ENCODE measurements around the gene FAM240B.

FAM240B gene
- total RNA-seq = 0 to 0.05 (median 0) reads per million in 18 experiments

DNA sequence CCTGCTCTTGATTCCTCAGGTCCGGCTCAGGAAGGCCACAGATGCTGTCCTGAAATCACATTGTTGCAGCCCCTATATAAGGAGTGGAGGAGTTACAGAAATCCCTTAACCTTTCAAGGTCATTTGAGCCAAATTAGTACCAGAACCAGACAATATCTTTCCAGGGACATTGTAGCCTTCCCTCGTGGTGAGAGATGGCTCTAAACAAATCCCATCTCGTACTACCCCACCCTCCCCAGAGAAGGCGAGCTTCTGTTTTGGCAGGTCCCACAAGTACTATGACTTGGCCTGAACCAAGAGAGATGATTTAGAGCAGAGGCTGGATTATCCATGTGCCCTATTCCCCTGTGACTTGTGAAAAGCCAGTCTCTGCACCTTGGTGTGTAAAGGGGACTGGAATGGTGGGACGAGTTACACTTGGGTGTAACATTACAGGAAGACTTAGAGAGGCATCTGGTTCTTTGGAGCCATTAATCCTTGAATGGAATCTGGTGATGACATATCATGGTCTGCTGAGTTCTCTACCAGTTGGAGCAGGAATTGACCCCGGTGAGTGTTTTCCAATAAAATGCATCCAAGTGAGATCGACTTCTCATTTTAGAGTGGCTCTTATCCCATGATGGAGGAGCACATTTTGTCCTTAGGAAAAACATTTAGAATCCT lies at the start of gene FAM240B:
Gene FAM240B, minus strand, starts transcription at position 51 of the 663 bp plus-strand sequence. CDS start 16,134 bp downstream, outside the sequence.
- DNase-seq = no peak

DNA sequence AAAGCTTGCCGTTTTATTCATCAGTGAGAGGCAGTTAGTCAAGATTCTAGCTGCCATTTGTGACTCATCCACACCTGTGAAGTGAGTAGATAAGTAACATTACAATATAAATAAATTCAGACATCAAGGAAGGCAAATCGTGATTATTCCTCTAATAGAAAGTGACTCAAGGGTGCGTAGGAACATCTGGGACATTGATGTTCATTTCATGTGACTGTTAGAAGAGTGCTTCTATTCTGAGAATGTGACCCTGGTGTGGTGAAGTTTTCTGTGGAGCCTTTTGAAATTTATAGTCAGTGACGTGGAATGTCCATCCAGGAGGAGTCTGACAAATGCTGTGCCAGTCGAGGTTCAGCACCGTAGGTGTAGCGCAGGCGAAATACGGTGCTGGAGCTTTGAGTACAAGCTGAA lies 48.4 kb upstream of the FAM240B start:
- no peak for DNase-seq

DNA sequence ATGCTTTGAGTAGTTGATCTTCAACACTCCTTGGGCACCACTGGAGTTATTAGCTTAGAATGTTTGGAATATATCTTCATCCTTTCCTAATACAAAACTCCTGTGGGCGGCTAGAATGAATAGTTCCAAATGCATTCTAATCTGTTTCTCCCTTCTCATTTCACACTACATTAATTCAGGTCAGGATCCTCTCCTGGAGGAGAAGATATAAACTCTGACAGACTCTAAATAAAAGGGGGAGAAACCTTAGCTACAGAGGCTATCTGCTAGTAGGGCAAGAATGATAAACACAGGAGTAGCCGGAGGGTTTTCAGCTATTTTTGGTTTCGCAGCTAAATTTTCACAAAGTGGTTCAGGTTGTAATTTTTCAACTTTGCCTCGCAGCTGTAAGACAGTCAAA lies 45.2 kb upstream of the FAM240B start:
- DNase-seq = no peak

DNA sequence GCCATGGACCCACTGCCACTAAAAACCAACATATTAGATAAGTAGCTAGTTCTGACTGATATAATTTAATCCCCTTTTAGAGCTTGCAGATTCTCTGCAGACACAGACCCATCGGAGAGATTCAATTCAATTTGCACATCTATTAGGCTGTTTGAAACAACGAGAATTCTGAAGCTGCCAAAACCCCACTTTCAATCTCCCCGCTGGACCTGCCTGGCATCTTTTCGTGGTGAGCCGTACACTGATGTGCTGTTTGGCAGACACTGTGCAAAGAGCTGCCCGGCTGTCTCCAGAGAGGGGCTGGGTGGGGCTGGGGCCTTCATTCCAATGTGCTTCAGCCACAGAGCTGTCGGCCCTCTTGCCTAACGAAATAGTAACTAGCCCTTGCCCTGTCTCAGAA lies 42.1 kb upstream of the FAM240B start:
- DNase-seq = no peak

DNA sequence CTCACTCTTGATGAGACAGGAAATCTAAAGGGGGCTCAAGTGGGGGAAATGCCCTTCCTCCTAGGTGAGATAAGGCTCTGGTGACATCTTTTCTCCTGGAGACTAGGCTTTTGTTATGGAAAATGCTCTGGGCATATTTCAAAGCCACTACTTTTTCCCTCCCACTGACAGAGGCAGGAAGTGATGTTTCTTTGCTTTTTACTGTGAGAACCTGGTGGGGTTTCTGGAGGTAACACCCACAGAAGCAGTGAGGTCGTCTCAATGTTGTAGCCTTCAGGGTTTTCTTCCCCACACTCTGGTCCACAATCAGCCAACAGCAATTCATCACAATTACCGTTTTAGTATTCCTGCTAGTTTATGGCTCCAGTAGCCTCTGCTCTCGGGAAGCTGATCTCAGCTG lies 41.4 kb upstream of the FAM240B start:
- DNase-seq = no peak

DNA sequence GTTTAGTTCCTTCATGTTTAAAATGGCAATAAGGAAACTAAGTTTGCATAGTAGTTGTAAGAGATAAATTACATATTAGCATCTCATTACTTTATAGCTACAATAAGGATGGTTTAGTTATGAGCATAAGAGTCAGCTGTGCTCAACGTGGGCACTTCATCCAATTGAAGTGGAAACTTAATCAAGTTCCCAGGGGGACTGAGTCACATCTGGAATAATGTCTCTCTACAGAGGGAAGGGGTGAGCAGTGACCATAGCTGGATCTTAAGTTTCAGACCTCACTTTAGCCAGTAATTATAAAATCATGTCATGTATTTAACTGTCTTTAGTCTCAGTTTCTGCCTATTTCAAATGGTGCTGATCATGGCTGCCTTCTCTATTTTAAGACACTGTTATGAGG lies 36.8 kb upstream of the FAM240B start:
- DNase-seq = no peak

DNA sequence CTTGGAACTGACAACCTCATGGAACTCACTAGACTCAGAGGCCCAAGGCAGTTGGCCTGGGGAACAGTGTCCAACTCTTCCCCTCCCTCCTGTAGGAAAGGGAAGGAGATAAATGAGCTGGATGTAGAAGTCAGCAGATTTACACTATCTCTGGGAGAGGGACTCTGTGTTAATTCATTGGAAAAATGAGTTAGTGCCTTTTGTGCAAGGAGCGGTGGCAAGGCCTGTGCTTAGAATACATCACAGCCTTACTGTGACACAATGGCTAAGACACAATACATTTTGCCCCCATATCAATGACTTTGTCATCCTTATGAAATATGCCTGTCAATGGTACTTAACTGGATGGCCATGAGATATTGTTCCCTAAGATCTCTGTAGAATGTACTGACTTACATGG lies 28.0 kb upstream of the FAM240B start:
- DNase-seq = no peak

DNA sequence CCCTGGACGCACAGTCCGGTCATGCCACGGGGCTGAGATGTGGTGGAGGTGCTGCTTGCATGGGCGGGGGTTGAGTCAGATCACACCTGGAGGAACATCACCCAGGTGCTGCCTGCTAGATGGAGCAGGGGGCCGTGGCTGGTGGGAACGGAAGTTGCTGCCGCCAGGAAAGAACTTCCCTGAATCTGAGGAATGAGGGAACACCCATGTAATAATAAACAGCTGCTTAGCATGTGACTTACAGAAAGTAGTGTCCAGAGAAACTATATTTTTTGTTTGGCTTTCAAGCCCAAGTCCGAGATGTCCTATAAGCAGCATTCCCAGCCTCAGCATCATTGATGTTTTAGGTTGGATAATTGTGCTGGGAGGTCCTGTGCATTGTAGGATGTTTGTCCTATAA lies 27.1 kb upstream of the FAM240B start:
- no peak for DNase-seq

DNA sequence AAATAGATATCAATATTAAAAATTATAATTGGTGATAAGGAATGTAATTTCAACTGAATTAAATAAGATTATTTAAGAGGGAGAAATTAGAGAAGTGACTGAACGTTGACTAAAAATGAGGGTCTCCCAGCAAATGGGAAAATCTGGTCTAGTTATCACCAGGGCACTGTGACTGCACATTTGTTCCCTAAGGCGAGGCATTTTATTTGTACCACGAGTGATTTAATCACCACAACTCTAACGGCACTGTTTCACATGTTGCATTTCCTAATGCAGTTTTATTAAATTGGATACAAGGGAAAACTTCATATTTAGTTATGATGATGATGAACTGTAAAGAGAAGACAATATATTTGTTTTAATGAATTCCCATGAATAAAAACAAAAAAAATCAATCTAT lies 26.4 kb upstream of the FAM240B start:
- DNase-seq = no peak

DNA sequence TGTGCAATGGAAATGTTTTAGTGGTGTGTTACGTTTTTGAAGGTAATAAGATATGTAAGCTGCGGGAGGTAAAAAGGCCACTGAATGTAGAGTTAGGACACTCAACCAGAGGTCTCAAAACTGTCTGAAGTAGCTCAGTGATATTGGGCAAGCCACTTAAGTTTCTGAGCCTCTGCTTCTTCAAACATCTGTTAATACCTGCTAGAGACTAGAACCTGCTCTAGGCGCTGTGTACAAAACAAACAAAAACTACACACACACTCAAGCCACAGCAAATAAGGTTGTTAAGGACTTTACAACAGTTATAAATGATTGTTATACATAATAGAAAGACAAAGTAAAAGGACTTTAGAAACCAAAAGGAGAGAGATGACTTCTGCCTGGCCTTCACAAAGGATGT lies 24.6 kb upstream of the FAM240B start:
- no peak for DNase-seq

DNA sequence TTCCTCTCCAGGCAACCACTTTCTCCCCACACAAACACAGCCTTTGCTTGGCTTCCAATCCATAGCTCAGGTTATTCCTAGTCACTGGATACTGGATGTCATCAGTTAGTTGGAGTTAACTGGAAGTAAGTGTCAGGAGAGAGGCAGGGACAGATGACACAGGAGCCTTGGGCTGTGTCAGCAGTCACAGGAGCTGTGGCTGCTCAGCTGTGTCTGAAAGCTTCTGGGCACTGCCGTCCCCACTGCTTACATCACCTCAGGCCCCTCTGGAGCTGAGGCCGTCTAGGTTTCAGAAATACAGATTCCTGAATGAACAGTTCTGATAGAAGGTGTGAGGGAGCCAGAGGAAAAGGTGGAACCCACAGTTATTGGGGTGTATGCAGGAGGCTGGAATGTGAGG lies 17.3 kb upstream of the FAM240B start:
- no peak for DNase-seq

DNA sequence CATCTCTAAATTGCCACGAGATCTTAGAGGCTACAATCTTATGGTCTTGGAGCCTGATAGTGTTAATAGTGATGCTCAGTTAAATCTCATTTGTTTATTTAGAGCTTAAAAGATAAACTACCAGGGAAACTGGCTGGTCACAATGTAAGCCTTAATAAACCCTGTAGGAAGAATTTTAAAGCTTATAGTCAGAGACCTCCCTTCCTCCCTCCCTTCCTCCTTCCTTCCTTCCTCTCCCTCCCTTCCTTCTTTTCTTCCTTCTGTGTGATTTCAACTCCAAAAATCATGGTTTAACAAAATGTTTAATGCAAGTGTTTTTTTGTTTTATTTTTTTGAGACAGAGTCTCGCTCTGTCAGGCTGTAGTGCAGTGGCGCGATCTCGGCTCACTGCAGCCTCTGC lies 14.9 kb upstream of the FAM240B start:
- DNase-seq = no peak

DNA sequence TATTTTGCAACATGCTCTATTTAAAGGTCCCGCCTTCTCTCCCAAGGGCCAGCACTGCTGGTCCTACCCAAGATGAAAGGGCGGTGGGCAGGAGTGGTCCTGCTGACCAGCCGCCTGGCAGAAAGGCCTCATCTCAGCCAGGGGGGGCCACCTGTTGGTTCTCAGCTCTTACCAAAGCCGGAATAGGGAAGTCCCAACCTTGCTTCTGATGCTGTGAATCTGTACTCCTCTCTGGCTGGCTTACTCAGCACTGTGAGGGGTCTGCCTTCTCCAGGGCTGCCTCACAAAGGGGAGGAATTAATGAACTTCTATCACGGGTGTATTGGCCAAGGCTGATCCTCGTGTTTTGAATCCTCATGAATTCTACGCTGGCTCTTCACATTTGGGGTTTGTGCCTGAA lies 13.6 kb upstream of the FAM240B start:
- DNase-seq = no peak

DNA sequence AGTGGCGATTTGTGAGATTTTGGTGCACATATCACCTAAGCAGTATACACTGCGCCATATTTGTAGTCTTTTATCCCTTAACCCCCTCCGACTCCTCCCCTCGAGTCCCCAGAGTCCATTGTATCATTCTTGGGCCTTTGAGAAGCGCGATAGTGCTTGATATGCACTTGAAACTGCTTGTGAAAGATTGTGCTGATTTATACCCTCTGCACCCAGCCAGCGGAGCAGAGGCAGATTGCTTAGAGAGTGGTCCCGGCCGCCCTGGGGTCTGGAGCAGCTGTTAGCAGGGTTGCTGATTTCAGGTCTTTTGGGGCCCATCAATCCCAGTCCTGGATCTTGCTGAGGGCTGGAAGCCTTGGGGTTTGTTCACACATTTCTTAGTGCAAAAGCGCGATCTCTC lies 13.0 kb upstream of the FAM240B start:
- no peak for DNase-seq

DNA sequence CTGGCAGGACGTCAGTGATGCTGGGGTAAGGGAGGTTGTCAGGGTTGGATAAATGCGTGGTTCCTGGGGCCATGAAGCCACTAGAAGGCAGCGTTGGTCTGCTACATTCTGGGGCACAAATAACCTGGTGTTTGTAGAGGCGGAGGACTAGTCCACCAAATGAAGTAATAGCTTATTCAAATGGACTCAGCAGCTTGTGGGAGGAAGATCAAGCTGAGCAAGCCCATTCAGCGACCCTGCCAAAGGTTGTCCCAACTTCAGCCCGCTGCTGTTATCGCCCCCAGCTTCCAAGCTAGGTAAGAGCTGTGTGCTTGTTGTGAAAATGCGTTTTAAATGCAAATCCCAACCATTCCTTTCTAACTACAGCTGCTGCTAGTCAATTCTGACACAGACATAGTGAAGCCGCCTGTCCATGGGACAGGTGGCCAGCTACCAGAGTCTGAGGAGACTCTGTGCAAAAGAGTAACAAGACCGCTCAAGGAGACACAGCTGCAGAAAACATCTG lies 7.6 kb upstream of the FAM240B start:
- DNase-seq = no peak

DNA sequence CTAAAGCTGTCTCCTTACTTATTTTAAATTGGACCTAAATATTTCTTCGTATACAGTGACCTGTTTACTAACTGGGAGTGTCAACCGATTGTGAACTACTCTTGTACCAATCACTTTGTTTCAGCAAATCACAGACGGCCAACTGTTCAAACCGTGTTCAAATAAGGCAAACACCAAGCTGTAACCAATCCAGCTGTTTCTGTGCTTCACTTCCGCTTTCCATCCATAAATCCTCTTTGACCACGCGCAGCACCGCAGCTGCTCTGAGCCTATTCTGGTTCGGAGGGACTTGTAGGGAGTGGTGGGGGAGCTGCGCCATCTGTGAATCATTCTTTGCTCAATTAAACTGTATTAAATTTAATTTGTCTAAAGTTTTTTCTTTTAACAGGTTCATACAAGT lies 4.8 kb upstream of the FAM240B start:
- DNase-seq = no peak

DNA sequence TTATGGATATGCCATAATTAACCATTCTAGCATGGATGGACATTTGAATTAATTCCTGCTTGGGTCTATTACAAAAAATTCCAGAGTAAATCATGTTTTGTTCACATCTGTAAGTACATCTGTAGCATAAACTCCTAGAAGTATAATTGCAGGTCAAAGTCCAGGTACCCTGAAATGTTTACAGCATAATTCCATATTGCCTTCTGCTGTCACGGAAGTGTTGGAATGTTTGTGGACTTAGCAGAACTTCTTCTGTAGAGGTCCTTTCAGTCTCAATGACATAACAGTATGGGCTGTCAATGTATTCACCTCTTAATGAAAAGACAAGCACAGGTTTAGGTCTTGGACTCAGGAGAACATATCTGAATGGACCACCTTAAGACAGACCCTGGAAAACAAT lies 1.8 kb downstream of the FAM240B start:
- no peak for DNase-seq

DNA sequence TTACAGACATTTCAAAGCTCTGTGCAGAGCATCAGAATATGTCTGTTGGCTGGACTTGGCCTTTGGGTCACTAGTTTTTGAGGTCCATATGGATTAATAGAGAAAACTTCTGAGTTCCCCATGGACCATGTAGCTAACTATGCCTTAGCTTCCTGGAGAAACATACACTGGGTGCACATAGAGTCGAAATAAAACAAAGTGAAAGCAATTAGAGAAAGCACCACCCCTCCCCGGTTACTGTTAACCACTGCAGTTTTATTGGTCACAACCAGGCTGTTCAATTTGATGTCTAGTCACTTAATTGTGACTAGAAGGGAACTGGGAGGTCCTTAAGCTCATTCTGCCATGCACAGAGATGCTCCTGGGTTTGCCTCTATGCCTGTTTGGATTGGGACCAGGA lies 4.2 kb downstream of the FAM240B start:
- no peak for DNase-seq

DNA sequence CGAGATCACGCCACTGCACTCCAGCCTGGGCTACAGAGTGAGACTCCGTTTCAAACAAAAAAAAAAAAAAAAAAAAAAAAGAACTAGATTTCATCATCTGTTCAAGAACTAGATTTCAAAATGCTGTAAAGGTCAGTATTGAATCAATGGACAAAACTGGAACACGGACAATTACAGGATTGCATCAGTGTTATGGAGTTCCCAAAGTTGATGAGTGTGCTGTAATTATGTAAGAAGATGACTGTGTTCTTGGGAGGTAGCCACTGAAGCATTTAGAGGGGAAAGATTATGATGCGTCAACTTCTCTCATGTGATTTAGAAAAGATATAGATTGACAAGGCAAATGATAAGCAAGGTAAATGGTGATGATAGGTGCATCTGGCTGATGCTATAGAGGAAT lies 6.5 kb downstream of the FAM240B start:
- peak; percentile 59 to 62 for DNase-seq

DNA sequence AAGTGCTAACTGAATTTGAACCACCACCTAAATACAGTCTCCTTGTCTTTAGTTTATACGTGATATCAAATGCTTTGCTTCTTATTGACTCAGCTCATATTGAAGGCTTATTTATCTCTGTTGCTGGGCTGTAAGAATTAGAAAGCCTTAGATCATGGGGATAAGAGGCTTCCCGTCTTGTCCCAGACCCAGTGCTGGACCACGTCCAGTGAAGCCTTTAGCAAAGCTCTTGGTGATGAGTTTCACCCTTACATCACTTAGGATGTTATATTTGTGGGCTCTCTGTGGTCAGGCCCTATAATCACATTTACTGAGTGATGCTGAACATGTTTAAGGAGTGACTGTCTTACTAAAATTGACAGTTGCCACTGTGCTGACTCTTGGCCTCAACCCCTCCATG lies 11.2 kb downstream of the FAM240B start:
- DNase-seq = no peak

DNA sequence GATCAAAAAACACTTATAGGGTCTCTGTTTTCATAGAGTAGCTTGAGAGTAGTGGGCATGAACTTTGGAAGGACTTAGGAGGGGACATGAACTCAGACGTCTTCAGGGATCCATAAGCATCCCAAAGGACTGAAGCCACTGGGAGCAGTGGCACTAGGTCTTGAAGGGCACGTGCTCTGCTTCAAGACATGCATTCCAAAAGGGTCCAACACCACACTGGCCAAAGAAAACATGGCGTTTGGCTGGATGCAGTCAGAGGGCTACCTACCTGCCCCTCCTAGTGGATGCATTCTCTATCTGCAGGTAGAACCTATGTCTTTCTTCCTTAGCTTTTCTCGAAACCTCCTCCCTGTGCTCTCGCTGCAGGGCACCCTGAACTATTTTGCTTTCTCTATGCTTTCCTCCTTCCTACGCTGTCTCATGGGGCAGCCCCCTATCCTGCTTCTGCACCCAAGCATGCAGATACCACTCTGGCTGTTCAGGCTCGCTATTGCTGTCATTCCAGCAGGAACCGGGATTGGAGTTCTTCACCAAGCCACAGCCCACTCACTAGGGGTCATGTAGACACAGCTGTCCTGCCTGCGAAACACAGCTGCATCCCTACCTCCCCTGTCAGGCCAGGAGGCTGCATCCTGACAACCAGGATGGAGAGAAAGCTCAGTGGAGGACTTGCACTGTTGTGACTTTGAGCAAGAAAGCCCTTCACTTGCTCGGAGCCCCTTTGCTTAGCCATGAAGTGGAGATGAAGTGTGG lies 11.9 kb downstream of the FAM240B start:
- DNase-seq = no peak

DNA sequence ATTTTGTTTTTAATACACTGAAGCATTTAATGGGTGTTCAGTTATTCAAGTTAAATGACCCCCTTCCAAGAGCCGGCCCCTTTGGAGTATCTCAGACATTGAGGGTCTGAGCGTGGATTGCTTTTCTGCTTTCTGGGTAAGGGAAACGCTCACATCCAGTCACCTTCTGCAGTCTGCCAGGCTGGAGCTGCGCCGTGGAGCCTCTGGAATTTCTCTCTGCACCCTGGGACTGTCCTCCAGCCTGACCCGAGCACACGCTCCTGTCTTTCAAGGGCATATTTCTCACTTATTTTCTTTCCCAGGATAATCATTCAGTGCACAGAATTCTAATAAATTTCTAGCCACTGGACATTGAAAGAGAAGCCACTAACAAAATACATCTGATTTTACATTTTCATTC lies 13.4 kb downstream of the FAM240B start:
- DNase-seq = no peak

DNA sequence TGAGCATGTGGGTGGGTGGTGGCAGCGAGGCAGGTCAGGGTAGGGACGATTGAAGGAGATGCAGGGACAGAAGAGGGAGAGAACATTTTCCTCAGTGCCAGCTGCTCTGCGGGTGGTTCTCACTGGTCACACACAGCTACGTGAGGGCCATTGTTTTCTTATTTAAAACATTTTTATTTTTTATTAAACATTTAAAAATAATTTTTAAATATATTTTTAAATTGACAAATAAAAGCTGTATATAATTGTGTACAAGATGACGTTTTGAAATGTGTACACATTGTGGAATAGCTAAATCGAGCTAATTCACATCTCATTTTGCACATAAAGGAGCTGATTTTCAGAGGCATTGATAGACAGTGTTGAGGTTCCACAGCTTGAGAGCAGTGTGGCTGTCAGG lies 14.0 kb downstream of the FAM240B start:
- DNase-seq = no peak

DNA sequence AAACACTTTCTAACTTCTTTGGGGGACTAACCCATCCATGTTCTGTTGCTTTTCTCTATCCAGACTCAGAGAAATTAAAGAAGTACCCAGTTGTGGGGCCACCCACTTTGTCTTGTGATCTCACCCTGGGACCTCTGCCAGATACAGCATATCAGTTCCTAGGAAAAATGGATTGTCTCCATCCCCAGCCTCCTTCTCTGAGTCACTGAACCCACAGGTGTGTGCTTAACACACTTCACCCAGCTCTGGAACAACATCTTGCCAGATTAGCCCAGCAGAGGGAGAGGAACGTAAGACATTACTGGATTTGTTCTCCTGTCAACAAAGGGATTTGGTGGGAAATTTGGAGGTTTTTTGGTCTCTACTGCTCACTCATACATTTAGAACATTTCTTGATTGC lies 19.2 kb downstream of the FAM240B start:
- no peak for DNase-seq

Measured in inflammatory macrophage (primary cell).